ENCODE data around the gene ARPC5.

Gene ARPC5

GRCh38 chr1:183653876-183654451, 18.4 kb upstream of the ARPC5 start:
- DNase-seq (ENCODE audit: low read depth), result no peak
- no peak for TF ChIP-seq CTCF (conservative IDR thresholded peaks at IDR 0.05; ENCODE audit: low read depth, low read length)
- H3K4me3 ChIP-seq (ENCODE audit: low read depth, low read length), result no peak overlapping the region

GRCh38 chr1:183653462-183653794, 17.8 kb upstream of the ARPC5 start:
- no peak for TF ChIP-seq CTCF (conservative IDR thresholded peaks at IDR 0.05; ENCODE audit: low read depth, low read length)
- no peak overlapping the region for H3K4me3 ChIP-seq (ENCODE audit: low read depth, low read length)
- DNase-seq (ENCODE audit: low read depth), result no peak

GRCh38 chr1:183652547-183653461, 17.2 kb upstream of the ARPC5 start, which contains the start of gene APOBEC4:
APOBEC4 (minus strand) TSS chr1:183653316; CDS start chr1:183648781, 4,535 bp downstream.
- DNase-seq (ENCODE audit: low read depth), result no peak
- TF ChIP-seq CTCF (conservative IDR thresholded peaks at IDR 0.05; ENCODE audit: low read depth, low read length), result no peak
- no peak within 1 kb of the TSS for H3K4me3 ChIP-seq (ENCODE audit: low read depth, low read length)

GRCh38 chr1:183652107-183652506, 16.5 kb upstream of the ARPC5 start:
- DNase-seq (ENCODE audit: low read depth), result no peak
- H3K4me3 ChIP-seq (ENCODE audit: low read depth, low read length), result no peak overlapping the region
- TF ChIP-seq CTCF (conservative IDR thresholded peaks at IDR 0.05; ENCODE audit: low read depth, low read length), result no peak

- no peak overlapping the region for H3K4me3 ChIP-seq (ENCODE audit: low read depth, low read length)
- no peak for DNase-seq (ENCODE audit: low read depth)
- TF ChIP-seq CTCF (conservative IDR thresholded peaks at IDR 0.05; ENCODE audit: low read depth, low read length), result no peak
Observed at GRCh38 chr1:183651612-183652011, 16.0 kb upstream of the ARPC5 start.

- peak; percentile 41 for DNase-seq (ENCODE audit: low read depth)
- H3K4me3 ChIP-seq (ENCODE audit: low read depth, low read length), result peak overlapping the region; percentile 11
- TF ChIP-seq CTCF (conservative IDR thresholded peaks at IDR 0.05; ENCODE audit: low read depth, low read length), result no peak
Observed at GRCh38 chr1:183648042-183648441, 12.5 kb upstream of the ARPC5 start.
